B cell (primary cell): ENCODE results near the gene CACNA2D3. TPM values are rescaled to one million over a fixed set of nuclear protein-coding genes. Genes with fewer than 3 reads are reported as not detected.

Experiments used
- ATAC-seq: fragments of 200-7000 bp; cut with Tn5 transposase; one replicate; pipeline ENCODE4 v1.10.0; 2021; ENCODE audit warnings: low read depth, mild to moderate bottlenecking, moderate number of reproducible peaks, moderate library complexity
- CTCF ChIA-PET: fragments of 350-600 bp; sonication (Branson Sonifier 250); formaldehyde crosslinking; loops from one replicate; lab custom pipeline; 2021; ENCODE audit warnings: antibody characterized with exemption, inconsistent platforms; lab: Charles Lee
- POLR2A ChIA-PET: fragments of 350-600 bp; sonication (Branson Sonifier 250); formaldehyde crosslinking; loops from one replicate; lab custom pipeline; 2021; ENCODE audit warnings: antibody characterized with exemption; lab: Charles Lee
- DNase-seq: peaks from one replicate; pipeline ENCODE4 v3.0.0; 2013
- H2AFZ ChIP-seq: 2 replicates; pipeline ENCODE4 v1.6.1; 2012; ENCODE audit warnings: mild to moderate bottlenecking, low read depth, low read length; ENCODE audit not compliant: insufficient read depth, poor library complexity, severe bottlenecking
- H3K27ac ChIP-seq, 2 donors: 1 replicate in 1 of 2; 2 replicates in 1 of 2; pipeline ENCODE4 v1.5.1; 2012 to 2013; ENCODE audit warnings: low read length in 2 of 2, mild to moderate bottlenecking in 2 of 2, moderate library complexity in 1 of 2
- H3K27me3 ChIP-seq, 4 experiments: fragments of 200-600 bp in 1 of 4; sonication (generic) in 1 of 4; replicated peaks in 1 of 4; 1 replicate in 2 of 4; 2 replicates in 2 of 4; pipeline versions ENCODE4 v1.6.1 to v1.7.0; 2013 to 2016; ENCODE audit warnings: low read length in 3 of 4, mild to moderate bottlenecking in 2 of 4, mixed read lengths in 1 of 4, moderate library complexity in 1 of 4; ENCODE audit not compliant: insufficient read depth in 4 of 4, control insufficient read depth in 3 of 4; ENCODE audit errors: control extremely low read depth in 1 of 4
- H3K36me3 ChIP-seq, 2 experiments: replicated peaks in 1 of 2; 1 replicate in 1 of 2; 2 replicates in 1 of 2; pipeline versions ENCODE4 v1.6.1 to v1.7.1; 2013; ENCODE audit warnings: low read length in 1 of 2; ENCODE audit not compliant: insufficient read depth in 2 of 2, control insufficient read depth in 1 of 2; ENCODE audit errors: control extremely low read depth in 1 of 2, extremely low read depth in 1 of 2
- H3K4me1 ChIP-seq, 2 donors: fragments of 200-600 bp in 1 of 2; sonication (generic) in 1 of 2; 1 replicate in 1 of 2; 2 replicates in 1 of 2; pipeline versions ENCODE4 v1.5.1 to v1.6.1; 2013 to 2017; ENCODE audit warnings: low read length in 2 of 2; ENCODE audit not compliant: control insufficient read depth in 2 of 2, insufficient read depth in 2 of 2
- H3K4me2 ChIP-seq: replicated peaks from 2 replicates; pipeline ENCODE3; 2012; ENCODE audit warnings: mild to moderate bottlenecking, low read depth, low read length; ENCODE audit not compliant: poor library complexity, severe bottlenecking
- H3K4me3 ChIP-seq, 5 experiments: fragments of 200-600 bp in 1 of 5; sonication (generic) in 1 of 5; 1 replicate in 3 of 5; 2 replicates in 2 of 5; pipeline versions ENCODE4 v1.5.1 to v1.7.0; 2011 to 2016; ENCODE audit warnings: low read length in 4 of 5, mild to moderate bottlenecking in 4 of 5, low read depth in 2 of 5, control low read depth in 1 of 5, moderate library complexity in 1 of 5; ENCODE audit not compliant: insufficient read depth in 1 of 5; ENCODE audit errors: control extremely low read depth in 1 of 5, extremely low read depth in 1 of 5
- H3K79me2 ChIP-seq: fragments of 200-600 bp; sonication (generic); one replicate; pipeline ENCODE4 v1.6.0; 2016; ENCODE audit warnings: low read length; ENCODE audit not compliant: control insufficient read depth, insufficient read depth
- H3K9ac ChIP-seq: fragments of 200-600 bp; sonication (generic); 2 replicates; pipeline ENCODE4 v1.6.1; 2017; ENCODE audit warnings: mild to moderate bottlenecking, low read length, moderate library complexity
- H3K9me3 ChIP-seq, 3 donors: one replicate each; pipeline versions ENCODE4 v1.6.1 to v1.7.1; 2013; ENCODE audit warnings: low read length in 2 of 3; ENCODE audit not compliant: control insufficient read depth in 2 of 3, insufficient read depth in 1 of 3; ENCODE audit errors: control extremely low read depth in 1 of 3
- H4K20me1 ChIP-seq: 2 replicates; pipeline ENCODE4 v1.6.0; 2012; ENCODE audit warnings: mild to moderate bottlenecking, low read length; ENCODE audit not compliant: insufficient read depth, control insufficient read depth, poor library complexity, severe bottlenecking
- H3K27ac Mint-ChIP-seq: one replicate; pipeline ENCODE4 v1.8.0; 2021; ENCODE audit warnings: mixed read lengths
- H3K27me3 Mint-ChIP-seq: one replicate; pipeline ENCODE4 v1.8.0; 2021; ENCODE audit warnings: mixed read lengths
- H3K4me1 Mint-ChIP-seq: one replicate; pipeline ENCODE4 v1.8.0; 2021; ENCODE audit warnings: mixed read lengths
- H3K4me3 Mint-ChIP-seq: one replicate; pipeline ENCODE4 v1.8.0; 2021; ENCODE audit warnings: mixed read lengths
- H3K9me3 Mint-ChIP-seq: one replicate; pipeline ENCODE4 v1.8.0; 2022; ENCODE audit warnings: mixed read lengths; ENCODE audit not compliant: insufficient read depth
- CTCF ChIP-seq: fragments of 200-600 bp; IDR thresholded peaks from one replicate; pipeline ENCODE4 v1.8.0; 2022; ENCODE audit warnings: antibody characterized with exemption, mild to moderate bottlenecking
- EZH2 ChIP-seq: IDR thresholded peaks from 2 replicates; pipeline ENCODE4 v1.6.1; 2012; ENCODE audit warnings: borderline replicate concordance, low read depth, mild to moderate bottlenecking, moderate library complexity, low read length; ENCODE audit not compliant: insufficient read depth, poor library complexity, severe bottlenecking
- WGBS: methylation state at CpG from one replicate; pipeline ENCODE4 v1.1.5; 2013; ENCODE audit warnings: missing lambda C conversion rate; ENCODE audit not compliant: insufficient coverage; 5-methylcytosine and 5-hydroxymethylcytosine counted together
- intact Hi-C: fragments of 100-400 bp; cut with micrococcal nuclease; formaldehyde crosslinking; loops from one replicate; pipeline ENCODE4 v1.10.0; 2022
- polyA plus RNA-seq: library from polyadenylated mRNA; depleted of rRNA; stranded (reverse); fragments of >200 nt; gene quantifications from 2 replicates; pipeline ENCODE4 v1.2.3, GENCODE V29; 2012
- total RNA-seq, 2 donors: library from RNA; stranded (reverse); fragments of 120-200 nt in 1 of 2; gene quantifications; 1 replicate in 1 of 2; 2 replicates in 1 of 2; pipeline versions ENCODE4 v1.2.3 to v1.2.4, GENCODE V29; 2013 to 2022

Gene CACNA2D3
- total and polyA plus RNA-seq, 2 donors (not counting 1 experiment from before 2014, with no cell fraction given) = not detected

DNA sequence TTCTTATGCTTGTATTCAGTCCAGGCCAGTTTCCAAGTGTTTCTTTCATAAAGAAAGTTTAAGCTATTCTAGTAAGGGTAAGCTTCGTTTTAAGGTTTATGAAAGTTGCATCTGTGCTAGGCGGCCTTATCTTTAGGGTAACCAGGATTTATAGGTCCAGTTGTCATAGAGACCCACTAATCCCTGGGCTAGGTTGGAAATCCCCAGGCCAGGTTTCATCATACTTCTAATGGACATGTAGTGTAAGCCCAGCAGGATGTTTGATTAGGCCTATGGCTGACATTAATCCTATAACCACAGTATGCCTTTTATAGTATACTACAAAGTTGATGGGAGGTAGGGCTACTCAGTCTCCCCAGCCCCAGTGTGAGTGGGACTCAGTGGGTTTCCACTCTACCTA, 312.4 kb downstream of the CACNA2D3 start:
- peaks cover 0 to 1% (median 0%) of the 10 kb centered on the region in 3 donors for H3K9me3 ChIP-seq
- H3K36me3 ChIP-seq = no peaks in the 10 kb centered on the region
- H3K9me3 Mint-ChIP-seq = no peaks in the 10 kb centered on the region
- no peaks in the 10 kb centered on the region for H3K4me1 ChIP-seq
- no peak for TF ChIP-seq EZH2
- no peak for TF ChIP-seq CTCF
- no peaks in the 10 kb centered on the region for H4K20me1 ChIP-seq
- H3K4me3 Mint-ChIP-seq = no peak overlapping the region
- H2AFZ ChIP-seq = no peak overlapping the region
- intact Hi-C loops = no loop called here
- H3K4me1 Mint-ChIP-seq = no peaks in the 10 kb centered on the region
- no peak overlapping the region for H3K4me3 ChIP-seq
- no peaks in the 10 kb centered on the region for H3K79me2 ChIP-seq
- H3K4me2 ChIP-seq = no peak overlapping the region
- WGBS = 88% methylated on average over 2 of the region's 2 CpGs
- no peaks in the 10 kb centered on the region for H3K27me3 ChIP-seq
- no peak overlapping the region for H3K9ac ChIP-seq
- DNase-seq = no peak
- ChIA-PET POLR2A (no interaction called here), CTCF (no interaction called here)
- no peak overlapping the region for H3K27ac Mint-ChIP-seq
- H3K27me3 Mint-ChIP-seq = no peaks in the 10 kb centered on the region
- no peak overlapping the region for H3K27ac ChIP-seq
- no peak for ATAC-seq

DNA sequence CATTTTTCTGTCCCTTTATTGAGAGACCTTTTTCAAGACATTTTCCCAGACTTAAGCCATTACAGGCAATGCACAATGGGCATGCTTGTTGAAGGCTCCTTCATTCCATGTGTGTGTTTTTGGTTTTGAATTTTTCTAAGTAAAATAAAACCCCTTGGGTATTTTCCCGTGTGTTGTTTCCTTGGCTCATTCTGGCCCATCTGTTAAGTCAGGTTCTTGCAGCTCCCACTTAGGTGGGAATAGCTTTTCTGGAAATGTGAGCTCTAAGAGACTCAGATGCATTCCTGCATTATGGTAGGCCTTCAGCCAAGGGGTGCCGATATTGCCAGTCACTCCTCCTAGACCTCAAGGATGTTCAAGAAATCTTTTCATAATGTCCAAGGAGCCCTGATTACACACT, 314.9 kb downstream of the CACNA2D3 start:
- Histone ChIP-seq H3K9ac (no peak overlapping the region), H3K4me1 (no peaks in the 10 kb centered on the region), H3K36me3 (no peaks in the 10 kb centered on the region), H3K27ac (no peak overlapping the region), H3K9me3 (peaks cover 0 to 4% (median 0%) of the 10 kb centered on the region in 3 donors), H3K79me2 (no peaks in the 10 kb centered on the region), H3K4me2 (no peak overlapping the region), H4K20me1 (no peaks in the 10 kb centered on the region), H3K4me3 (no peak overlapping the region), H2AFZ (no peak overlapping the region), H3K27me3 (no peaks in the 10 kb centered on the region)
- Mint-ChIP-seq H3K4me3 (no peak overlapping the region), H3K9me3 (peaks cover 3% of the 10 kb centered on the region), H3K4me1 (no peaks in the 10 kb centered on the region), H3K27me3 (no peaks in the 10 kb centered on the region), H3K27ac (no peak overlapping the region)
- intact Hi-C loops = no loop called here
- POLR2A ChIA-PET = no interaction called here
- TF ChIP-seq EZH2 = no peak
- TF ChIP-seq CTCF = no peak
- DNase-seq = no peak
- WGBS = 100% methylated on average over 2 of the region's 2 CpGs
- no peak for ATAC-seq
- CTCF ChIA-PET = no interaction called here
